TTC549 (cell line): ENCODE data around the gene PGM5.
"Not testable (repeated sequence)": the region's sequence is repeated elsewhere in the genome, so short reads cannot be mapped to it uniquely, and the experiment has no call there.

Source experiments
- FAIRE-seq: peaks from 2 replicates; lab custom pipeline; 2012; peaks lifted over from hg19 to GRCh38; lab: Jason Lieb, UNC

PGM5 gene

DNA sequence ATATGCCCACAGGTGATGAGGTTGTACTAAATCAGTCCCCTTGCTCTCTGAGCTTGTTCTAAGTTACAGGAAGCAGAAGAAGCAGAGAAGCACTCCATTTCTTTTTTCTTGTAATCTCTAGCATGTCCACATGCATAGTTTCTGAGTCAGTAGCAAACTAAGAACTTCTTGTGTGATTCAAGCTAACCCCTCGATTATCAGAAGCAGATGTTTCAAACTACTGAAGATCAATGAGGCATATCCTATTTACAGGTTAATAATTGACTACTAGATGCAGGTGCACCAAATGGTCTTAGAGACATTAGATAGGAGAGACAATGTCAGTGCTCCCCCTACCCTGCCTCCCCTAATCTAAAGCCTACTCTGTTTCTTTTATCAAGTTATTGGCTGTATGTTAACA is 21.3 kb downstream of the PGM5 start:
- FAIRE-seq, result not testable (repeated sequence)

- not testable (repeated sequence) for FAIRE-seq
Measured at GRCh38 chr9:68383894-68384293, 27.5 kb downstream of the PGM5 start.

- not testable (repeated sequence) for FAIRE-seq
Measured at GRCh38 chr9:68389558-68389957, 33.1 kb downstream of the PGM5 start.

- FAIRE-seq, result not testable (repeated sequence)
Measured at GRCh38 chr9:68390737-68391136, 34.3 kb downstream of the PGM5 start.

- not testable (repeated sequence) for FAIRE-seq
Measured at GRCh38 chr9:68396411-68397094, 40.1 kb downstream of the PGM5 start.

DNA sequence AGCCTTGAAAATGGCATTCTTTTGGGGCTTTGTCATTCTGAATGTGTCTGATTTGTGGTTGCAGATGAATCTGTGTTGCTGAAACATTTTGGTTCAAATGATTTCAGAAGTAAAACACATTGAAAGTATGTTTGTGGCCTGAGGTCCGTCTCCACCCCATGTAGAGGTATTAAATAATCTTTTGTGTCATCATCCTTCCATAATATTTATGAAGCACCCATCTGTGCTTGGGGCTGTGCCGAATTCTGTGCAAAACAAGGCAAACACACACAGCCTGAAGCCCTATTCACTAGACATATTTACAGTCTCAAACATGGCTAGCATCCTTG is 40.6 kb downstream of the PGM5 start:
- FAIRE-seq, result not testable (repeated sequence)

- FAIRE-seq, result not testable (repeated sequence)
Measured at GRCh38 chr9:68397796-68398195, 41.4 kb downstream of the PGM5 start.

DNA sequence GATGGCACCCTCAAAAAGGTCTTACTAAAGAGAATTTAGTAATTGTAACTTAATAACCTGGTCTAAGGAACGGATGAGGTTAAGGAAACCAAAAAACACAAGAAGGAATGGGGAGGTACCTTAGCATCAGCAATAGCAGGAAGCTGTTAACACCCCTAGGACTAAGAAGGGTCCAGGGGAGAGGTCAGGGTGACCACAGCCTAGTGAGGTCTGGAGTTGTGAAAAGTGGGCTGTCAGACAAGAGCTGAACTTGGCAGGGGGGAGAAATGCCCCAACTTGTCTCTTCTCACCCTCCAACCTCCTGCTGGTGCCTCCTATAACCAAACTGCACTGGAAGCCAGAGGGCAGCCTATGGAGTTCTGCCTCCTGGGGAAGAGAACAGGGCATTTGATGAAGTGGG is 41.9 kb downstream of the PGM5 start:
- not testable (repeated sequence) for FAIRE-seq

DNA sequence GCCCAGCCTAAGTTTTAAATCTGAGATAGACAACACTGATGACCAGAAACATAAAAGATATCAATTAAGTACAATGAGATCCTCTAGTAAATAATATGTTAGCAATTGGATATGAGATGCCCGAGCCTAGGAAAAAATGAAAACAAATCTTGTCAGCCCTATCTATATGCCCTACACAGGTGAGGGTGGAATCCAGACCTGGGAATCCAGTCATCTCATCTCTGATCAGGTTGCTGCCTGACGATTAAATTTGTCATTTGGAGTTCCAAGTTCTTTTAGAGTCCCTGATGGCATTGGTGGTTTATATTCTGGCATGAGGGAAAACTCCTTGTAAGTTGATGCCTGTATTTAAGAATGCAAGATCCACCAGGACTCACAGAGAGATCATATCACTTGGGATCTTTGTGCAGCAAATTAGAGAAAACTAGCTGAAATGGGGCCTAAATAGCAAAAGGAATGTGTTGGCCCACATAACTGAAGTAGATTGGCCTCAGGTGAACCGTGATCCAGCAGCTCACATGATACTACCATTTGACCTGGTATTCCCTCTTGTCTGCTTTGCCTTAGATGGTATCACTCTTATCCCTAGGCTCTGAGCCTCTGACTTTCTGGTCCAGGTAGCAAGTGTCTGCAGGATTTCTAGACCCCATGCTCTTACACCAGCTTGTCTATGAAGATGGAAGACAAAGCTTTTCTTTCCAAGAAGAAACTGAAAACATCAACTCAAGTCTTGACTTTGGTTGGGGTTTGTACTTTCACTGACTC is 48.2 kb downstream of the PGM5 start:
- not testable (repeated sequence) for FAIRE-seq

DNA sequence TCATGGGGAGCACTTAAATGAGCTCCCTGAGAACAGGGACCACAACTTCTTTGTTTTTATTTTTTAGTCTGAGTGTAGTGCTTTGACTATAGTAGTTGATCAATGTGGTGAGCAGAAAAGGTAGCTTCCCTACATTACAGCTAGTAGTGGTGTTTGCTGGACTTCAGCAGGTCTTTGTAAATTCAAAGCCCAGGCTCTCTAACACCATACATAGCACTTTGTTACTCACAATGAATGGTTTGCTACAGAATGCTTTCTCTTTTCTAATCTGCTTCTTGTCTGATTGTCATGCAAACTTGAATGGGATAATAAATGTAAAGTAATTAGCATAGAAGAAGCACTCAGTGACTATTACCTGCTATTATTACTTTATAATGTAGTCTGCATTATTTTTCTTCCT is 55.5 kb downstream of the PGM5 start:
- not testable (repeated sequence) for FAIRE-seq

GRCh38 chr9:68412754-68413153 is 56.3 kb downstream of the PGM5 start:
- FAIRE-seq, result not testable (repeated sequence)

DNA sequence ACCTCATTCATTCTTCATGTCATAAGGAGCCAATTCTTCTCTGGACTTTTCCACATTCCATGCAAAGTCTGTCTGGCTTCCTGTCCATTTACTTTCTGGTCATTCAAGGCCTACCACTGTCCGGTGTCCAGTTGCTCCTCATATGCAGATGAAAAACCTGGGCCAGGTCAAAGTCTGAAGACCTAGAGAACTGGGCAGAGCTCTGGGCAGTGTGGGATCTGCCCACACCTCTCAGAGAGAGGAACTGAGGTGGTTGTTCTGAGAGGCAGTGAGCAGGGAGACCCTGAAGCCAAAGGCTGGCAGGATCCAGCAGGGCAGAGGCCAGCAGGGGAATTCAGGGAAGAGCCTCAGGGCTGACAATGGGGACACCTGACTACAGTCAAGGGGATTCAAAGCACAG is 58.7 kb downstream of the PGM5 start:
- not testable (repeated sequence) for FAIRE-seq

DNA sequence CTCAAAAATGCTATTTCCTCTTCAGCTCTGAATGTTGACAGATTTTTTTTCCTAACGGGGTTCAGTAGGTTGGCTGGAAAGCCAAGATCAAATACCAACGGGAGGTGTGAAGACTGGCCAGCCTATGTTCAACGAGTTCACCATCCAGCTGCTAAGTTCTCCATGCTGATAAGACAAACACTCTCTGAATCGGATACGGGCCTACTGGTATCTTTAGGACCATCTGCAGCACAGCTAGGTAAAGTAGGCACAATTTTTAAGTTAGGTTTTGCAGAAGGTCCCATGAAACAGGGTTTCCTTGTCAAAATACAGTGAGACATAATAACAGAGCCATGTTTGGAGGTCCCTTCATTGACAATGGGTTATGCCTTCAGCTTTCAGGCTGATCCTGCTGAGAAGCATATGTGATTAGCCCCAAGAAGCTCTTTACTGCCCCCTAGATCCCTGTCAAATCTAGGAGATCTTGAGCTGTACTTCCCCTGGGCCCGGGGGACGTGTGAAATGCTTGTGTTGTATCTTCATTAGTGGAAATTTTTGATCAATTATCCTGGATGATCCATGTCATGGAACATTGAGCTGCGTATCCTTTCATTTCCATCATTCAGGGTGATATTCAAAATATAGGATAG is 60.6 kb downstream of the PGM5 start:
- FAIRE-seq, result no peak

GRCh38 chr9:68417762-68418161 is 61.4 kb downstream of the PGM5 start:
- FAIRE-seq, result no peak

DNA sequence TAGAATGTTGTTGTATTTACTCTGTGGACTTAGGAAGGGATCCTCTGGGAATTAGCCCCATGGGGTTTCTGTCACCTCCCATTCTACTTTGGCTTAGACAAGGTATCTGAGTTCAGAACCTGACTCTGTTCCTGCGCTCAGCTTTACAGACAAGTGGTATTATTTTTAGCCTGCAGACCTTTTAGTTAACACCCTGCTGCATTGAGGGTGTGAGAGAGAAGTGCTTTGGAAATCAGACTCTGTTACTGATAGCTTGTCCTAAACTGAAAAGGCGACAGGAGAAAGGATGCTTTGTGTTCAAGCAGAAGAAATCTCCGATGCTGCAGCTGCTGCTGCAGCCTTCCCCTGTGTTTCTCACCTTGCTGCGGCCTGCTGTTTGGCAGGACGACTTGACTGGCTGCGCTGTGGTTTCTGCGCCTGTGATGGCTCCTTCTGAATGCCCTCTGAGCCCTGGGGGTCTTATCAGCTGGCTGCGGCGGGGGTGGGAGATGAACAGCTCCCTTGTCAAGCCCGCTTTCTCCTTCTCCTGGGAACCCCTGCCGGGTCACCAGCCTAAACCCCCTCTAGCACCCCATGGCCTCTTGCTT is 61.9 kb downstream of the PGM5 start:
- no peak for FAIRE-seq

DNA sequence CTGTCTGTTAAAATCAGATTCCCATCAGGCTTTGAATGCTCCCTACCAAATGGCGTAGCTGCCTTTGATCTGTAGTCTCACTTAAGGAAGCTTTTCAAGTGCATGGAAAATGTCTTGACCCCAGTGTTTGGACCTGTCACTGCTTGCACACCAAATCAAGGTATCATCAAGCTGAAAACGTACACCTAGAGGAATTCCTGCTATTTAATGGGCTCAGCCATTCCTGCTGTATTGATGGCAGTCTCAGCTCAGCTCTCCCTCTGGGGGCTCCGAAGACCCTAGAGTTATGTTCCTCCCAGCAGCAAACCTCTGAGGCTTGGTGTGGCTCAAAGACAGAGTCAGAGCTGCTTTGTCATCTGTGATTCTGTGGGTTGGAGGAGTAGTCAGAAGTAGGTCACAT is 63.5 kb downstream of the PGM5 start:
- no peak for FAIRE-seq

- FAIRE-seq, result no peak
Measured at GRCh38 chr9:68426755-68427154, 70.3 kb downstream of the PGM5 start.

GRCh38 chr9:68427216-68427977 is 71.0 kb downstream of the PGM5 start:
- FAIRE-seq, result no peak

- no peak for FAIRE-seq
Measured at GRCh38 chr9:68428481-68428880, 72.1 kb downstream of the PGM5 start.

GRCh38 chr9:68429631-68430030 is 73.2 kb downstream of the PGM5 start:
- no peak for FAIRE-seq

DNA sequence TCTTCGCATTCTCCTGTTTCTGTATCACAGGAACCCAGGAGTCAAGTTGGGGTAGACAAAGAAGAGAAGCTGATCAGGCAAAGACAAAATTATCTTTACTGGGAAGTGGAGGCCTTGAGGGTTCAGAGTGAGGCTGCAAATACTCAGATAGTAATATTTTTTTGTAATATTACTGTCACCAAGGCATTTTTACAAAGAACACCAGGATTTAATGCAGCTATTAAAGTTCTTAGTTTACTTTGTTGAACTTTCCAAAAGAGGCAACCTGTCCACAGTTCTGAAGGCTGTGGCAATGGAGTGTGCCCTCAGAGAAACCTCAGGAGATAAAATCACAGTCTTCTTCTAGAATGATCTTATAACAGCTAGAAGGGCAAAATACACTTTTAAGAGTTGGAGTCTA is 74.9 kb downstream of the PGM5 start:
- no peak for FAIRE-seq

DNA sequence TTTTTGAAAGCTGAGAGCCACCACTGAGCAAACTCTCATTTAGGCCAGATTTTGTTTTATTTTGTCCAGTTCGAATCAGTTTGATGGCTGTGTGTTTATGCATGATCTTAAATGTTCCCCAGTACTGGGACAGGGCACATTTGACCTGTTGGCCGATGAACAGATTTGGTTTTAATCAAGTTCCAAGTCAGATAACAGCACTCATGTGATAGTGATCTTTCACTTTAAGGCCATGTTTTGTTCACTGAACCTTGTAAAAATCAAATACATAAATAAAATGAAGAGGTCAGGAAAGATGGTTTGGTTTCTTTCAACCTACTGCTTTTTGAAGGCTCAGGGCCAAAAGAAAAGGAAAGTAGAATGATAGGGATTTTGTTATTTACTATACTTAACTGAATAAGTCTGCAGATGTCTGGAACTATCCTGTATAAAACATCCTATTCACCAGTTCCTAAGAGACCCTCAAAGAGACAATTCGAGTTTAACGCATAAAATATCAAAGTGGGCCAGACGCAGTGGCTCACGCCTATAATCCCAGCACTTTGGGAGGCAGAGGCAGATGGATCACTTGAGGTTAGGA is 77.2 kb downstream of the PGM5 start:
- FAIRE-seq, result no peak
